Activated T-helper 1 cell treated with Interleukin-2 at 50 U/mL for 16 hours (primary cell): ENCODE results near the gene KMT2E.

ENCODE experiments used
- DNase-seq: peaks from one replicate; pipeline ENCODE4 v3.0.0-alpha.2; 2020; ENCODE audit warnings: low read depth

The KMT2E gene

GRCh38 chr7:105010504-105011130 lies 3.4 kb upstream of the KMT2E start:
- DNase-seq, result no peak

DNA sequence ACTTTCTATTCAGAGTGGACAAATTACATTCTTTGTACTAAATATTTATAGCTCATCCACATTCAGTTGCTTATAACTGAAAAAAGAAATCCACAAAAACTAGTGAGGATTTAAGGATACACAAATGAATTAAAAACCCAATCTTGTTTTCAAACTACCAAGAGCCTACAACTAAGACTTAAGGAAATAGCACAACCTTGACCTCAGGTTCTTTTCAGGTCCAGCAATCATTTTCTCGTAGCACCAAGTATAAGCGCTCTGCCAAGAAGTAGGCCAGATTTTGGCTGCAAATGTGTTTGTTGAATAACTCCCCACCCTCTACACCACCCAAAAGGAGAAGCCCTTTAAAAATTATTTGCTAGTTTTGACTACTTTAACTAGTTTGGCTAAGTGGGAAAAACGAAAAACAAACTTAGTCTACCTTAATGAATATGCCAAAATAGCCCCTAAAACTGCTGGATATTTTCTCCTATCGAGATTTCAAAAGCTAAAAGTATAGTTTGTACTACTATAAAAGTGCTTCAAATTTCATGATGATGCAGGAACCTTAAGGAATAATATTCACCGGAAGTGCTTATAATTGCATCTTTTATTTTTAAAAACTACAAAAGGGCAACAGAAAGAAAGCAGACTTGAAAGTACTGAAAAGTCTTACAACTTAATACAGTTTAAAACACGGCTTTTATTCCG lies 2.7 kb upstream of the KMT2E start:
- DNase-seq, result no peak

DNA sequence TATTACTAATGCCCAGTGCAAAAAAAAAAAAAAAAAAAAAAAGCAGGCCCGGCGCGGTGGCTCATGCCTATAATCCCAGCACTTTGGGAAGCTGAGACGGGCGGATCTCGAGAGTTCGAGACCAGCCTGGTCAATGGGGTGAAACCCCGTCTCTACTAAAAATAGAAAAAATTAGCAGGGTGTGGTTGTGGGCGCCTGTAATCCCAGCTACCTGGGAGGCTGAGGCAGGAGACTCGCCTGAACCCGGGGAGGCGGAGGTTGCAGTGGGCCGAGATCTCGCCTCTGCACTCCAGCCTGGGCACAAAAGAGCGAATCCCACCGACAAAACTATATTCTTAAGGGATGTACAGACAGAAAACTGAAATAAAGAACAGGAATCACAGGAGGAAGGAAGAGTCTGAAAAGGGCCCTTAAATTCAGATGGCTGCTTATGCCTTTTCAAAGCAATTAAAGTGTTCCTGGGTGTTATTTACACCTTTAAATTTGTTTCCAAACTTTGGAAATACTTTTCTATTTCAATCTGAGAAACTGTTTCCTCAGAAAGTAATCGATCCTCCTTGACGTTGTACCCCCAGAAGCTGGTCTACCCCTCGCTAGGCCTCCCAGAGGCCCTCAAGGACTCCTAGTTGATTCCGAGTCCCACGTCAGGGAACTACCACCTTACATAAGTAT lies 2.0 kb upstream of the KMT2E start:
- DNase-seq, result no peak

- DNase-seq, result peak; percentile 99
Observed at GRCh38 chr7:105012503-105013220, 1.3 kb upstream of the KMT2E start.

DNA sequence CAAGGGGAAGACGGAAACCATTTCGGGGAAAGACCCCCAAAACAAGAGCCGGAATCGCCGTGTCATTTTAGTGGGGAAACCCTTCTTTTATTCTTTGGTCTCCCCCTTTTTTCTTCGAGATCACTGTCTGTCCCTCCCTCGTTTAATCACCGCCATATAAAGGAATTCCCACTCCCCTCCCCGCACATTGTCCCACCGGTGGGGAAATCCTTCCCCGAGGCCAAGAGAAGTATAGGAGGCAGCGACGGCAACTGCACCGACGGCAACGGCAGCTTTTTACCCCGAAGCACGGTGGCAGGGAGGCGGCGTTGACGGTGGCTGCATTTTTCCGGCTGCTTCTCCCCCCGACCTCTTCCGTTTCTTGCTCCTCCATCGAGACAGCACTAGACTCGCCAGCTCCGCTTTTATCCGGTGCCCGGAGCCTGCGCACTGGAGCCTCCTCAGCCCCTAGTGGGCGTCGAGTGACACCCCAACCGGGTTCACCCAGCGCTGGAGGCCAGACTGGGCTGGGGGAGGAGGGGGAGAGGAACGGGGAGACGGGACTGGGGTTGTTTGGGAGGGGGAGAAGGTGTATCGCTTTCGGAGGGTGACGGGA lies 687 bp upstream of the KMT2E start:
- peak; percentile 93 for DNase-seq

DNA sequence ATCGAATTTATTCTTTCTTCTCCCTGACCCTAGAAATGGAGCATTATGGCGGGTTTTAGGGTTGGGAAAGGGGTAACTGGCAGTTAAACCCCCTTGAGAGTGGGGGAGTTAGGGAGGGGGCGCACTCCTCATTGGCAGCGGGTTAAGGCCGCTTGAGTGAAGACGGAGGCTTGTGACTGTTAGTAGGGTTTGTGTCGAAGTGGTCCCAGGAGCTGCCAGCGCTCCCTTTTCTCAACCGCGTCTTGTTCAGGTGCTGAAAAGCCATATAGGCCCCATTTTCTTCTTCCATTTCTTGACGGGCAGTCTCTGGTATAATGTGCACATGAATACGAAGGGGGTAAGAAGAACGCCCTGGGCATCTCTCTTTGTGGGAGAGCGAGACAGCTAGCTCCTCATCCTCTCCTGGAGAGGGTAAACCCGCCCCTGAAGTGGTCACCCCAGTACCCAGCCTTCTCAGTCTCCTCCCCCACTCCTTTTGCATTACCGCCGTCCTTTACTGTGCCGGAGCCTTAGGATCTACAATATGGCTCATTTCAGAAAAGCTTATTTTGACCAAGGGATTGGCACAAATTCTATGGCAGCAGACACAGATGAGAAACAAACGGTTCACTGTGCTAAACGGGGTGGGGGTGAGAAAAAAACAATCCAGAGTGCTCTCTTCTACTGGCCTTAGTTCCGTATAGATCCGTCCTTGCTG lies 836 bp downstream of the KMT2E start:
- peak; percentile 26 for DNase-seq

DNA sequence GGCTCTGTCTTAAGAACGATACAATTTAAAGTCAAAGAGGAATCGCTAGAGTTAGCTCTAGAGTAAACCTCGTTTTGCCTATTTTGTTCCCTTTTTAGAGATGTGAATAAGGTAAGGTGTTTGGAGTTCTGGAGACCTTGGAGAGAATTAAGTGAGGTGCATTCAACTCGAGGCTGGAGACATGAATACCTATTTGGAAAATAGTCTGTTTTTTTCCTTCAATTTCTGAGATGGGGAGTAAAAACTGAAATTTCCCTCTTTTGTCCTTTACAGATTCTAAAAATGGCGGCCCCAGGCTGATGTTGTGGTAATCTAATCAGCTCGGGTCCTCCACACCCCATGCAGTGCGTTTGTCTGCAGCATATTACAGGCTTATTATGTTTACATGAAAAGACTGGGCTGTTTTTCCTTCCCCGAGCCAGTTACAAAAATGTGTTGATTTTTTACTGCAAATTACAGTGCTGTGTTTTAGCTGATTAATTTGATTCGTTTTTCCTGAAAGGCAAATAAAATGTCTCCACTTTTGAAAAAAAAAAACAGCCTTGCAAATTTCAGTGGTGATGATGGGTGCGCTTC lies 1.5 kb downstream of the KMT2E start:
- DNase-seq, result no peak

GRCh38 chr7:105016068-105016708 lies 2.2 kb downstream of the KMT2E start:
- DNase-seq, result no peak

DNA sequence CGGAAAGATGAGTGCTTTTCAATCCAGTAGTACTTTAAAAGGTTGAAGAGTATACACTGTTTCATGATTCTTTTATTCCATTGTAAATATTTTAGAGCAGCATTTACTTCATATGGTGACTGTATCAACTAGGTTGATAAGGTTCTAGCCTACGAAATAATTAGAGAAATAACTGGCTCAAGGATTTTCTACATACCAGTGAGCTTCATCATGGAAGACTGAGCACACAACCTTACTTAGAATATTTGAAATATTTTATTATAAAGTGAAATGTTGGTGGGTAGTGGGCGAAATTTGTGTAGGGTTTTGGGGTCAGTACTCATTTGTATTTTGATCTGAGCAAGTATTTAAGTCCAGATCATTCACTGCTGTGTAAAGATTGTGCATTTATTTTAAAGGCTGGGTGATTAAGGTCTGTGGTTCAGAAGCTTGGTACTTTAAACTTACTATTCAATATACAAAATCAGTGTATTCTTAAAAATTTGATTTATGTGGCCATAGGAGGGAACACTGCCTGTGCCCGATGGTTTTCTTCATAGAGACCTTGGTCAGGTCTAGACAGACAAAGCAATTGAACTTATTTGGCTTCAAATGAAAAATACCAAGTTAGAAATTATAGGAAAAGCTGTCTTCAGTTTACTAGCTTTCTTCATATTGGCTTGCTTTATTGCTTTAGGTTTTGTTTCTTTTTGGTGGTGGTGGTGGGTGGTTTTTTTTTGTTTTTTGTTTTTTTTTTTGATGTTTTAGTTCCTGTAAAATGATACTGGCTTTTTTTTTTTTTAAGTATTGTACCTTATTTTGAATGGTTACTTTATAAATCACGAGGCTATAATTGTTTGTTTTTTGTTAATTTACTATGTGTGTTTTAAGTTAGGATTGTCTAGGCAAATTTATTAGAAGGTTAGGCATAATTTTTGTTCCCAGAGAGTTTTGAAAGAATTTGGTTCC lies 3.0 kb downstream of the KMT2E start:
- no peak for DNase-seq

GRCh38 chr7:105017657-105018365 lies 3.8 kb downstream of the KMT2E start:
- DNase-seq, result no peak

- no peak for DNase-seq
Observed at GRCh38 chr7:105019269-105019668, 5.3 kb downstream of the KMT2E start.

- DNase-seq, result no peak
Observed at GRCh38 chr7:105020926-105021325, 6.9 kb downstream of the KMT2E start.

- DNase-seq, result no peak
Observed at GRCh38 chr7:105021352-105021751, 7.3 kb downstream of the KMT2E start.

DNA sequence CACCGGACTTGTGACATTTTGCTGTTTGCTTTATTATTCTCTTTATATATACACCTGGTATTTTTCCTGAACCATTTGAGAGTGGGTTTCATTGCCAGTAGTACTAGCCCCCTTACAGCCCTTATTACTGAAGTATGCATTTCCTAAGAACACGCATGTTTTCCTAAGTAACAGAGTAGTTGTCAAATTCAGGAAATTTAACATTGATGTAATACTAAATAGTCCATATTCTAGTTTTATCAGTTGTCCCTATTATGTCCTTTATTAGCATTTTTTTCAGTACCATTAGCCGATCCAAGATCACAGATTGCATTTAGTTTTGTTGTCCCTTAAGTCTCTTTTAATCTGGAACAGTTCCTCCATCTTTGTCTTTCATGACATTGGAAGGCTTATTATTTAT lies 8.0 kb downstream of the KMT2E start:
- no peak for DNase-seq

DNA sequence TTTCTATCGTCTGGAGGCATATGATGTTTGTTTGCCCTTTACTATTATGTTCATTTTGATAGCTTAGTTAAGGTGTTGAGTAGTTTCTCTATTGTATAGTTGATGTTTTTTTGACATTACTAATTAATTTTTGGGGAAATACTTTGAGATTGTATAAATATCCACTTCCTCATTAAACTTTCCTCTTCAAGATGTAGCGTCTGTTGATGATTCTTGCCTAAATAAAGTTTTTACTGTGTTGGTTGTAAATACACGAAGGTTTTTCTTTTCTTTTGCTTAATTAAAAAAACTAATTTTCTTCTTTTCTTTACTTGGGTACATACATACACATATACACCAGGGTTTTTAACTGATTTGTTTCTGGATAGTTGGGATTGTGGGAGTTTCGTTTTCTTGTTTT lies 8.5 kb downstream of the KMT2E start:
- DNase-seq, result no peak

DNA sequence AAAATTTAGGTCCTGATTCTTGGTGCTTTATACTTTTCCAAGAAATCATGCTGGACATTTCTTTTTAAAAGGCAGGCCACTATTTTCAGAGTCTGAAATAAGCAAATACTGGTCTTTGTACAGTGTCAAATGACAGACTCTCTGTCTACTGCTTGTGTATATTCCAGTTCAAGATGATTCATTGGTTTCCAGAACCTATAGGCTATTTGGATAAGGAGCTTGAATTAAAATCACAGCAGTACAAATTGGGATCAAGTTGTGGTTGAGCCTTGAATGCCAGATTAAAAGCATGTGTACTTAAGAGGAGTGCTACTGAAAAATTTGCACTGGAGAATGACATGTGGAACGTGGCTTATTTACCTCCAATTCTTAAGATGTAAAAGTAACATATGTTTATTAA lies 10.7 kb downstream of the KMT2E start:
- DNase-seq, result no peak

GRCh38 chr7:105026750-105027149 lies 12.7 kb downstream of the KMT2E start:
- DNase-seq, result no peak

DNA sequence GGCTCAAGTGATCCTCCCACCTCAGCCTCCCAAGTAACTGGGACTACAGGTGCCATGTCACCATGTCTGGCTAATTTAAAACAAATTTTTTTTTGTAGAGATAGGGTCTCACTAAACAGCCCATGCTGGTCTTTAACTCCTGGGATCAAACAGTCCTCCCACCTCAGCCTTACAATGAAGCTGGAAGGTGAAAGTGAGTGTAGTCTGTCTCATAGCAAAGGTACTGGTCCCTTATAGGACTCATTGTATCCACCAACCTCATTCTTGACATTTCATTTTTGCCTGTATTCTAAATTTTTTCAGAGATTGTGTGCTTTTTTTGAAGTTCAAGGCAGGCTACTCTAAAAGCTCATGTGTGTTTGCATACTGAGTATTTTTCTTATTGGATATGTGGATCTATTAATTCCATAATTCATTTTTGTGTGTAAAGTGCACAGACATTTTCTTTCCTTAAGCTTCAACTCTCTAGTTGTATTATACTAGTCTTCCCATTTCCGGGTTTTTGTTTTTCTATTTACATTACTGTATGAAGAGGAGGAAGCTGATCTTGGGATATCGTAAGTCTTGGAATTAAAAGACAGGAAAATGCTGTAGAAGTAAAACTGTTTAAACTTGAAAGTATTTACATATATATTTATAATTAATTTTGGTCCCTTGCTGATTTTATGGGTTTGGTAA lies 13.3 kb downstream of the KMT2E start:
- DNase-seq, result no peak

- DNase-seq, result no peak
Observed at GRCh38 chr7:105028004-105028403, 14.0 kb downstream of the KMT2E start.
